ENCODE results near the gene POC1A. TPM values are rescaled to one million over a fixed set of nuclear protein-coding genes. Genes with fewer than 3 reads are reported as not detected.

POC1A gene
- total RNA-seq, 1 donor from 2014 or later: 3.7 TPM

GRCh38 chr3:52202384-52203077, 48.3 kb upstream of the POC1A start:
- Histone ChIP-seq H2AFZ (ENCODE audit: low read depth, low read length) (no peak overlapping the region), H3K9me3 (ENCODE audit: insufficient read depth, low read depth, low read length) (no peaks in the 10 kb centered on the region), H3K4me2 (ENCODE audit: low read length) (no peak overlapping the region), H3K27ac (ENCODE audit: low read depth, low read length) (no peak overlapping the region), H3K4me3 (ENCODE audit: insufficient read depth, low read depth, low read length) (no peak overlapping the region), H3K36me3 (ENCODE audit: insufficient read depth, low read length) (peaks cover 59% of the 10 kb centered on the region), H3K9ac (ENCODE audit: low read length) (no peak overlapping the region), H4K20me1 (ENCODE audit: insufficient read depth, low read length) (peaks cover 47% of the 10 kb centered on the region), H3K4me1 (ENCODE audit: insufficient read depth, low read length) (peaks cover 7% of the 10 kb centered on the region), H3K79me2 (ENCODE audit: insufficient read depth, low read length) (peaks cover 20% of the 10 kb centered on the region), H3K27me3 (ENCODE audit: insufficient read depth, low read length) (no peaks in the 10 kb centered on the region)
- H3K27me3 Mint-ChIP-seq (ENCODE audit: low read depth, unreplicated experiment): no peaks in the 10 kb centered on the region
- no peak for TF ChIP-seq EZH2 (IDR thresholded peaks at IDR 0.05; ENCODE audit: insufficient read depth, low read length)
- no peak for TF ChIP-seq CTCF (IDR thresholded peaks at IDR 0.05; ENCODE audit: insufficient read depth, low read depth, low read length)
- no peak for DNase-seq (ENCODE audit: low read depth)
- FAIRE-seq: no peak
- H3K27ac Mint-ChIP-seq (ENCODE audit: unreplicated experiment): no peak overlapping the region
- H3K4me3 Mint-ChIP-seq (ENCODE audit: unreplicated experiment): no peak overlapping the region
- no peaks in the 10 kb centered on the region for H3K9me3 Mint-ChIP-seq (ENCODE audit: unreplicated experiment)
- H3K36me3 Mint-ChIP-seq (ENCODE audit: low read depth, unreplicated experiment): peaks cover 28% of the 10 kb centered on the region
- peaks cover 15% of the 10 kb centered on the region for H3K4me1 Mint-ChIP-seq (ENCODE audit: low read depth, unreplicated experiment)

GRCh38 chr3:52200981-52201679, 46.9 kb upstream of the POC1A start:
- peaks cover 50% of the 10 kb centered on the region for H3K36me3 ChIP-seq (ENCODE audit: insufficient read depth, low read length)

More at GRCh38 chr3:52200981-52201679, 46.9 kb upstream of the POC1A start:
- no peak overlapping the region for H3K27ac ChIP-seq (ENCODE audit: low read depth, low read length)
- H3K79me2 ChIP-seq (ENCODE audit: insufficient read depth, low read length): peaks cover 20% of the 10 kb centered on the region
- no peaks in the 10 kb centered on the region for H3K9me3 ChIP-seq (ENCODE audit: insufficient read depth, low read depth, low read length)
- Mint-ChIP-seq H3K36me3 (ENCODE audit: low read depth, unreplicated experiment) (peaks cover 22% of the 10 kb centered on the region), H3K27me3 (ENCODE audit: low read depth, unreplicated experiment) (no peaks in the 10 kb centered on the region), H3K9me3 (ENCODE audit: unreplicated experiment) (no peaks in the 10 kb centered on the region), H3K27ac (ENCODE audit: unreplicated experiment) (no peak overlapping the region), H3K4me3 (ENCODE audit: unreplicated experiment) (no peak overlapping the region), H3K4me1 (ENCODE audit: low read depth, unreplicated experiment) (peaks cover 17% of the 10 kb centered on the region)
- no peak for DNase-seq (ENCODE audit: low read depth)
- no peak overlapping the region for H2AFZ ChIP-seq (ENCODE audit: low read depth, low read length)
- peaks cover 40% of the 10 kb centered on the region for H4K20me1 ChIP-seq (ENCODE audit: insufficient read depth, low read length)
- no peak for TF ChIP-seq EZH2 (IDR thresholded peaks at IDR 0.05; ENCODE audit: insufficient read depth, low read length)
- no peak for TF ChIP-seq CTCF (IDR thresholded peaks at IDR 0.05; ENCODE audit: insufficient read depth, low read depth, low read length)
- peaks cover 10% of the 10 kb centered on the region for H3K4me1 ChIP-seq (ENCODE audit: insufficient read depth, low read length)
- no peak for FAIRE-seq
- no peaks in the 10 kb centered on the region for H3K27me3 ChIP-seq (ENCODE audit: insufficient read depth, low read length)
- no peak overlapping the region for H3K4me2 ChIP-seq (ENCODE audit: low read length)
- no peak overlapping the region for H3K4me3 ChIP-seq (ENCODE audit: insufficient read depth, low read depth, low read length)
- no peak overlapping the region for H3K9ac ChIP-seq (ENCODE audit: low read length)
